HG02763 (cell line): Measurements from ENCODE around the gene SDHB.

Source experiments
- ATAC-seq: cut with Tn5 transposase; IDR thresholded peaks from one replicate; pipeline ENCODE4 v1.9.1; 2021; ENCODE audit warnings: mild to moderate bottlenecking, moderate library complexity; ENCODE audit not compliant: unreplicated experiment

SDHB gene

DNA sequence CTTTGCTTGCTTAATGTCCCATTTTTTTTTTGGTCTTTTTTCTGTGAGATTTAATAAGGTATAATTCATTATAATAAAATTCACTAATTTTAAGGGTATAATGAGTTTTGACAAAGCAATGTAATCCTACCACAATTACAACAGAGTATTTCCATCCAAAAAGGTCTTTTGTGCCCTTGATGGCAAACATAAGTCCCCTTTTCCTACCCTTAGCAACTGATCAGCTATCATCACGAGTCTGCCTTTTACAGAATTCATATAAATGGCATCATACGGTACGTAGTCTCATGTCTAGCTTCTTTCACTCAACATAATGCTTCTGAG lies 7.5 kb downstream of the SDHB start:
- no peak for ATAC-seq

- ATAC-seq = no peak
These were observed 8.0 kb downstream of the SDHB start for GRCh38 chr1:17045634-17046333.

GRCh38 chr1:17045150-17045549 lies 8.7 kb downstream of the SDHB start:
- no peak for ATAC-seq

GRCh38 chr1:17043676-17044075 lies 10.2 kb downstream of the SDHB start:
- no peak for ATAC-seq

GRCh38 chr1:17040135-17040534 lies 13.7 kb downstream of the SDHB start:
- ATAC-seq = no peak

DNA sequence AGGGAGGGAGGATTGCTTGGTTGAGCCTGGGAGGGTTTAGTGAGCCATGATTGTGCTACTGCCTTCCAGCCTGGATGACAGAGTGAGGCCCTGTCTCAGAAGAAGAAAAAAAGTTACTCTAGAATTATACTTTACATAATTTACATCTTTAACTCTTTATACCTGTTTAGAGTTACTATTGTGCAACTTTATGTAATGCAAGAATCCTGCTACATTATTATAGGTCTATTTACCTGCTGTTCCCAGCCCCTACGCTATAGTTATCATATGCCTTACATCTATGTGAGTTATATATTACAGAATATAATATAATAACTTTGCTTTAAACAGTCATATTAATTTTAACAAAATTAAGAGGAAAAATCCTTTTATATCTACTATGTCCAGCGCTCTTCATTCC lies 14.3 kb downstream of the SDHB start:
- no peak for ATAC-seq

DNA sequence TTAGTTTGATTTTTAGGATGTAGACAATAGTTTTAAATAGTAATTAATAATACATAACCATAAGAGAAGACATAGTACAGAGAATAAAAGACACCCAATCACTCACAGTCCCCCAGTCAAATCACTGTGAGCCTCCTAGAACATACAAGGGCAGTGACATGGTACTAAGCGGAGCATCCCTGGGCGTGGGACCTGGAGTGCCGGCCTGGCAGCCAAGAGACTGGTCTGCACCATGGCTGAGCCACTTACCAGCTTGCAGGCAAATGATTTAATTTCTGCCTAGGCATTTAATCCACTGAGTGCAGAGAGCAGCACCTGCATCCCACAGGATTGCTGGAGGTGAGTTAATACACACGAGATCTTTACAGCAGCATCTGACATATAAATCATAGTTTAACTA lies 20.4 kb downstream of the SDHB start:
- ATAC-seq = no peak

GRCh38 chr1:17032741-17033140 lies 21.1 kb downstream of the SDHB start:
- ATAC-seq = no peak

DNA sequence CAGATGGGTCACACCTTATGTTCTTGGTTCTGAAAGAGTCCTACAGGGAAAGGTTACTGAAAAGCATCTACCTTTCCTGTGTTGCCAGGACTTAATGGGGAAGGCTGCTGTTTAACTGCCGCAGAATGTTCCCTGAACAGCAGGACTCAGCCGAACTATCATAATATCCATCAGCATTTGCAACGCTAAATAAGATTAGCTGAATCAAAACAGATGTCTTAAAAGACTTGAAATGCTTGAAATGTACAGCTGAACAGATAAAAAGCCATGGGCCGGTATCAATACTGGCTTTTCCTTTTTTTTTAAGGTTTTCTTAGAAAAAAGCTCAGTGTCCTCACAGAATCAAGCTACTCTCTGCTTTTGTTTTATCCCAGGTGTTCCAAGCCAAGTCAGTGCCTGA lies 22.4 kb downstream of the SDHB start:
- no peak for ATAC-seq

DNA sequence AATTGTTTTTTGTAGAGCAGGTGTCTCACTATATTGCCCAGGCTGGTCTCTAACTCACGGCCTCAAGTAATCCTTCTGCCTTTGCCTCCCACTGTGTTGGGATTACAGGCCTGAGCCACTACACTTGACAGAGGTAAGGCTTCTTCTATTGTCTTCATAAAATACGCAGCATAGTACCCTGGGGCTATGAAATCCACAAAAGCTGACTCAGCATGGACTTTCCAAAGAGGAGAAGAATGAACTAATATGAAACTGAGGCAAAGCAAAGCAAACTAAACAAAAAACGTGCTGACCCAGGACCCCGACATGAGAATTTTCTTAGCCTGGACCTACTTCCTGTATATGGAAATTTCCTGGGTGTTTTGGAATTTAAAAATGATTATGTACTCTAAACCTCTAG lies 23.6 kb downstream of the SDHB start:
- no peak for ATAC-seq

- no peak for ATAC-seq
These were observed 25.1 kb downstream of the SDHB start for GRCh38 chr1:17028662-17029188.

GRCh38 chr1:17027900-17028299 lies 25.9 kb downstream of the SDHB start:
- ATAC-seq = no peak

- ATAC-seq = no peak
These were observed 26.4 kb downstream of the SDHB start for GRCh38 chr1:17027403-17027802.

GRCh38 chr1:17024721-17025120 lies 29.1 kb downstream of the SDHB start:
- no peak for ATAC-seq

DNA sequence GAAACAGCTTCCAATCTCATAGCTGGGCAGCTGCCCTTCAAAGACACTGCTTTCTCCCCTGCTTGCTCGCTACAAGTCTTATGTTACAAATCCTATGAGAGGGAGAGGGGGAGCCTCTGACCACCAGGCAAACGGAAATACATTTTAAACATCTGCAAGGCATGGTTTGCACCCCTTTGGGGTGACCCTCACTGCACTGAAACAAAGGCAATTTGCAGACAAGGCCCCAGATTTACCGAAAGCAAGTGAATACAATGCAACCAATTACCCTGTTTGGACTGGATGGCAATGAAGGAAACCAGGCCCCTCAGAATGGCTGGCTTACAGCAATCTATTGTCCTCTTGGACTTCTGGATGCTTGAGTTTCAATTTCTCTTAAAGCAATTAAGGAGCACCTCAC lies 30.3 kb downstream of the SDHB start:
- no peak for ATAC-seq

DNA sequence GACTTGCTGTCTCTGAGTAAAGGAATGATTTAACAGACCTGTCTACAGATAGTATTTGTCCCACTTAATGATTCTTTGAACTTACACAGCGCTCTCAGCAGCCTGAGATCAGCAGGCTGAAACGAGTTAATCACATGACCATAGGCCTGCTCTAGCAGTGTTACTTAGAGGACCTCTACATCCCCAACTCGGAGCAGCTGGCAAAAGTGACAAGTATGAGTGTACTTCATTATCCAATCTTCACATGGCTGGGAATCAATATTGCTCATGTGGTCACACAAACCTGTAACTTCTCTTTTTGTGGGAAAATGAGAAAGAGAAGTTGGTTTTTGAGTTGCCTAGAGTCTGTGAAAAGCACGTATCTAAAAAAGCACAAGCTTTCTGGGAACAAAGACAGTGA lies 30.7 kb downstream of the SDHB start:
- no peak for ATAC-seq

GRCh38 chr1:17021896-17022295 lies 31.9 kb downstream of the SDHB start:
- ATAC-seq = no peak

DNA sequence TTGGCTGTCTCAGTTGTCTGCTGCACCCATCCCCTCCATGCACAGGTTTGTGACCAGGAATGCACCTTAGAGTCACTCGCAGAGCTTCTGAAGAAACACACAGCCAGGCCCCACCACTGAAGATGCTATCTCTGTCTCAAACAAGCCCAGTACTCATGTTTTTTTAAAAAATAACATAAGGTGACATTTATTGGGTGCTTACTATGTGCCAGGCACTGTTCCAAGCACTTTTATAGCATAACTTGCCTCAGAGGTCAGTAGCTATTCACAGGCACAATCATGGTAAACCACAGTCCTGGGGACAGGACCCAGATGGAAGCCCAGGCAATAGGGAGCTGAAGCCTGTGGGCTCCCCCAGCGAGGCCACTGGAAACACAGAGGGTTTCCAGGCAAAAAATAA lies 33.3 kb downstream of the SDHB start:
- ATAC-seq = no peak

GRCh38 chr1:17018849-17019248 lies 35.0 kb downstream of the SDHB start:
- ATAC-seq = no peak

DNA sequence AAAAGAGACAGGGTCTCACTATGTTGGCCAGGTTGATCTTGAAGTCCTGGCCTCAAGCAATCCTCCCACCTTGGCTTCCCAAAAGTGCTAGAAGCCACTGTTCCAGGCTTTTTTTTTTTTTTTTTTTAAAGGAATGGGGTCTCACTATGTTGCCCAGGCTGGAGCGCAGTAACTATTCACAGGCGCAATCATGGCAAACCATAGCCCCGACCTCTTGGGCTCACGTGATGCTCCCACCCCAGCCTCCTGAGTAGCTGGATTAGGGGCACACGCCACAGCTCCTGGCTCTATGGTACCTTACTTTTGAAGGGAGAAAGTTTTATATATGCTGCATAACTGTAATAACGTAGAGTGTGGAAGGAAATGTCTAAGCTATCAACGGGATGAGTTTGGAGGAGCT lies 36.4 kb downstream of the SDHB start:
- ATAC-seq = no peak

- no peak for ATAC-seq
These were observed 37.5 kb downstream of the SDHB start for GRCh38 chr1:17016317-17016661.

GRCh38 chr1:17014671-17015567 lies 38.9 kb downstream of the SDHB start:
- ATAC-seq = no peak
